ENCODE data around the gene PRRT1B.

- TF ChIP-seq CTCF (IDR thresholded peaks at IDR 0.05) (no peak), EP300 (IDR thresholded peaks at IDR 0.05) (no peak), POLR2A (IDR thresholded peaks at IDR 0.05) (no peak)
Observed at GRCh38 chr9:131583836-131584555, 38.7 kb downstream of the PRRT1B start.
